AG04449 (cell line): ENCODE measurements around the gene CACNA2D1.

Experiments used
- CTCF ChIA-PET: fragments of 350-600 bp; formaldehyde crosslinking; extraction: SDS; loops from one replicate; lab custom pipeline; 2021; ENCODE audit warnings: antibody characterized with exemption; lab: Yijun Ruan, JAX
- POLR2A ChIA-PET: fragments of 400-600, 350-600 bp; formaldehyde crosslinking; extraction: SDS; loops from one replicate; lab custom pipeline; 2020; ENCODE audit warnings: antibody characterized with exemption, inconsistent platforms; lab: Yijun Ruan, JAX
- DNase-seq: peaks from one replicate; pipeline ENCODE4 v3.0.0-alpha.2; 2010; ENCODE audit warnings: low read depth, low spot score
- H3K4me3 ChIP-seq: 2 replicates; pipeline ENCODE4 v1.5.1; 2011; ENCODE audit warnings: low read depth, mild to moderate bottlenecking, control low read depth, low read length
- TF ChIP-seq, protein P1 (sequence below): IDR thresholded peaks from one replicate; pipeline ENCODE4 v1.5.1; 2011; ENCODE audit warnings: mild to moderate bottlenecking, moderate library complexity, low read length, control low read depth, inconsistent platforms; ENCODE audit not compliant: insufficient read depth; ENCODE audit errors: missing control alignments

The CACNA2D1 gene

GRCh38 chr7:82384779-82385178, 58.8 kb downstream of the CACNA2D1 start:
- ChIA-PET POLR2A (no interaction called here), CTCF (interaction anchor here (0.7 to 0.8 kb wide), 2 partner anchors 135 to 220 kb away, joined by 3 to 4 read pairs; no protein-coding TSS in a partner anchor)
- TF ChIP-seq, protein P1, sequence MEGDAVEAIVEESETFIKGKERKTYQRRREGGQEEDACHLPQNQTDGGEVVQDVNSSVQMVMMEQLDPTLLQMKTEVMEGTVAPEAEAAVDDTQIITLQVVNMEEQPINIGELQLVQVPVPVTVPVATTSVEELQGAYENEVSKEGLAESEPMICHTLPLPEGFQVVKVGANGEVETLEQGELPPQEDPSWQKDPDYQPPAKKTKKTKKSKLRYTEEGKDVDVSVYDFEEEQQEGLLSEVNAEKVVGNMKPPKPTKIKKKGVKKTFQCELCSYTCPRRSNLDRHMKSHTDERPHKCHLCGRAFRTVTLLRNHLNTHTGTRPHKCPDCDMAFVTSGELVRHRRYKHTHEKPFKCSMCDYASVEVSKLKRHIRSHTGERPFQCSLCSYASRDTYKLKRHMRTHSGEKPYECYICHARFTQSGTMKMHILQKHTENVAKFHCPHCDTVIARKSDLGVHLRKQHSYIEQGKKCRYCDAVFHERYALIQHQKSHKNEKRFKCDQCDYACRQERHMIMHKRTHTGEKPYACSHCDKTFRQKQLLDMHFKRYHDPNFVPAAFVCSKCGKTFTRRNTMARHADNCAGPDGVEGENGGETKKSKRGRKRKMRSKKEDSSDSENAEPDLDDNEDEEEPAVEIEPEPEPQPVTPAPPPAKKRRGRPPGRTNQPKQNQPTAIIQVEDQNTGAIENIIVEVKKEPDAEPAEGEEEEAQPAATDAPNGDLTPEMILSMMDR, result no peak
- no peak for DNase-seq
- no peak overlapping the region for H3K4me3 ChIP-seq

DNA sequence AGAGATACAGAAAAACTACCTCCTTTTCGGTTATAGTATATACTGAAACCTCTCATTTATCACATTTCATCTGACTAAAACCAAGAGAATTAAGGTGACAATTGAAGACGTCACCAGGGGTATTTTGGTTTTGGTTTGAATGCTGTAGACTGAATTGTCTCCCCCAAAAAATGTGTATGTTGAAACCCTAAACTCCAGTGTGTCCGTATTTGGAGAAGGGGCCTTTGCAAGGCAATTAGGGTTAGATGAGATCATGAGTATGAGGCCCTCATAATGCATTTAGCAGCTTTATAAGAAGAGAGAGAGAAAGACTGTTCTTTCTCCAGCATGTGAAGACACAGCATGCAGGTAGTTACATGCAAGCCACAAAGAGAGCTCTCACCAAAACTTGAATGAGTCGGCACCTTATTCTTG, 59.5 kb downstream of the CACNA2D1 start:
- ChIA-PET CTCF (interaction anchor here (0.8 kb wide), 1 partner anchor 219 kb away, joined by 4 read pairs; no protein-coding TSS in a partner anchor), POLR2A (no interaction called here)
- no peak for DNase-seq
- no peak overlapping the region for H3K4me3 ChIP-seq
- TF ChIP-seq, protein P1, result no peak

DNA sequence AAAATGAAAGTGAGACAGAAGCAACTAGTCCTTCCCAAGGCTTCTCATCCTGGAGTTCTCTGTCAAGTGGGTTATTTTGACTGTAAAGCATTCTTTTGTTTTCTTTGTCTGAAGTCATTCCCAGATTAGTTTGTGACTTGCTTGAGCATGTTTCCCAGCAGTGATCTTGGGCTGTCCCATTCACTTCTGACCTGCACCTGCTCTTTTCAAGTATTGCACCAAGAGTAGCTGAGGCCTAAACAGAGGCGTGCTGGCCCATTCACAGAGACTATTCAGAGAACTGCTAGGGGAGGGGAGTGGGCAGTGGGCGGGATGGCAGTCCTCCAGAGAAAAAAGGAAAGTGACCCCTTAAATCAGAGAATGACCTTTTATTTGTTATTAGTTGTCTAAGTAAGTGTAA, 61.3 kb downstream of the CACNA2D1 start:
- ChIA-PET POLR2A (no interaction called here), CTCF (no interaction called here)
- DNase-seq, result no peak
- TF ChIP-seq, protein P1, result no peak
- H3K4me3 ChIP-seq, result no peak overlapping the region

- ChIA-PET POLR2A (no interaction called here), CTCF (no interaction called here)
- H3K4me3 ChIP-seq, result no peak overlapping the region
- DNase-seq, result no peak
- TF ChIP-seq, protein P1, result no peak
Measured at GRCh38 chr7:82376739-82377138, 66.8 kb downstream of the CACNA2D1 start.

DNA sequence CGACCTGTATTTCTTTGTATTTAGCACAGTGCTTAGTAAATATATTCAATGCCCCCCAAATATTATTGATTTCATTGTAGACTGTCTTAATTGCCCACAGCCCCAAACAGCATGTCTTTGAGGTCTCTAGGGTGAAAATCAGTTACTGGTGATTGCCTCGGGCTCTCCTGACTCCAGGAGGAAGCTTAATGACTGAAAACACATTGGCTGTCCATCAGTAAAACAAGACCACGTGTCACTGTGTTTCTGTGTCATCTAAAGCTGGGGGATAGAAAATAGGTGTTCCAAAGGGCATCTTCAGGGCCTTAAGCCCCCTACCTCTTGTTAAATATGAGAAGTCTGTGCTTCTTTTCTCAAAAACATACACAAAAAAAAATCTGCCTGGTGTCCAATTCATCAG, 67.9 kb downstream of the CACNA2D1 start:
- ChIA-PET CTCF (no interaction called here), POLR2A (no interaction called here)
- TF ChIP-seq, protein P1, result no peak
- no peak overlapping the region for H3K4me3 ChIP-seq
- no peak for DNase-seq

DNA sequence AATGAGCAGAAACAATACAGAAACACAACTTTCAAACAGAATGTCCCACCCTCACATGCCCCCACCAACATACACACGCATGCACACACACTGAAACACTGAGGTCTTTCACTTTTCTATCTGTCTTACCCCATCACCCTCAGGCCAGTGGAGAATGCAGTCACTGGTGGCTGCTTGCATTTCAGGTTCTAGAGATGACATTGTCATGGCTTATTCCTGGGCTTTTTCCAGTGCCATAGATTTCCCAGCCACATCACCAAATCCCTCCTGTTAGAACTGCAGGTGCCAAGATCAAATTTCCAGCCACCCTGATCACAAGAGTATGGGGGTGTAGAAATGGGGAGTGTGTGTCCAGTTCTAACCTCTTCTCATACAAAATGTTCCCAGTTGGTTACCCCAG, 68.4 kb downstream of the CACNA2D1 start:
- no peak overlapping the region for H3K4me3 ChIP-seq
- no peak for DNase-seq
- ChIA-PET CTCF (no interaction called here), POLR2A (no interaction called here)
- TF ChIP-seq, protein P1, result no peak
